Liver (tissue), 9 donors: ENCODE results near the gene LIPC. TPM values are rescaled to one million over a fixed set of nuclear protein-coding genes. Genes with fewer than 3 reads are reported as not detected.

Source experiments
- DNase-seq: peaks from one replicate; pipeline ENCODE4 v3.0.0-alpha.2; 2017; ENCODE audit warnings: low spot score
- H3K27ac ChIP-seq, 2 donors: one replicate each; pipeline ENCODE4 v1.7.0; 2013; ENCODE audit warnings: inconsistent platforms in 2 of 2, low read length in 2 of 2, control low read depth in 1 of 2, low read depth in 1 of 2, mild to moderate bottlenecking in 1 of 2
- H3K27me3 ChIP-seq, 4 donors: one replicate each; pipeline versions ENCODE4 v1.6.1 to v1.7.0; 2013; ENCODE audit warnings: low read length in 3 of 4, inconsistent platforms in 1 of 4, mild to moderate bottlenecking in 1 of 4, moderate library complexity in 1 of 4; ENCODE audit not compliant: control insufficient read depth in 4 of 4, insufficient read depth in 4 of 4
- H3K36me3 ChIP-seq, 4 donors: one replicate each; pipeline versions ENCODE4 v1.6.1 to v1.7.0; 2013; ENCODE audit warnings: low read length in 3 of 4, mild to moderate bottlenecking in 3 of 4, low read depth in 1 of 4, moderate library complexity in 1 of 4; ENCODE audit not compliant: control insufficient read depth in 4 of 4, insufficient read depth in 3 of 4
- H3K4me1 ChIP-seq, 4 donors: one replicate each; pipeline versions ENCODE4 v1.6.1 to v1.7.0; 2013; ENCODE audit warnings: low read length in 3 of 4, mild to moderate bottlenecking in 3 of 4, moderate library complexity in 1 of 4; ENCODE audit not compliant: control insufficient read depth in 4 of 4, insufficient read depth in 4 of 4
- H3K4me3 ChIP-seq, 3 donors: one replicate each; pipeline versions ENCODE4 v1.6.1 to v1.7.0; 2013; ENCODE audit warnings: low read length in 3 of 3, control low read depth in 1 of 3, low read depth in 1 of 3, mild to moderate bottlenecking in 1 of 3
- H3K9ac ChIP-seq, 2 donors: one replicate each; pipeline ENCODE4 v1.7.0; 2013; ENCODE audit warnings: low read length in 2 of 2, mild to moderate bottlenecking in 2 of 2, moderate library complexity in 2 of 2, control low read depth in 1 of 2, low read depth in 1 of 2
- H3K9me3 ChIP-seq, 4 donors: one replicate each; pipeline versions ENCODE4 v1.6.1 to v1.7.0; 2013; ENCODE audit warnings: low read length in 3 of 4; ENCODE audit not compliant: control insufficient read depth in 4 of 4
- ATF3 ChIP-seq: IDR thresholded peaks from 2 replicates; pipeline ENCODE4 v1.6.1; 2016; ENCODE audit warnings: antibody characterized with exemption
- EGR1 ChIP-seq, 2 donors: IDR thresholded peaks; 2 replicates each; pipeline ENCODE4 v1.6.1; 2016 to 2018; ENCODE audit warnings: antibody characterized with exemption in 2 of 2, low read depth in 2 of 2
- FOXA1 ChIP-seq: IDR thresholded peaks from 2 replicates; pipeline ENCODE4 v1.6.1; 2016; ENCODE audit warnings: antibody characterized with exemption
- FOXA2 ChIP-seq: IDR thresholded peaks from 2 replicates; pipeline ENCODE4 v1.6.1; 2016; ENCODE audit warnings: antibody characterized with exemption
- GABPA ChIP-seq, 2 donors: IDR thresholded peaks in 1 of 2; conservative IDR thresholded peaks in 1 of 2; 2 replicates each; pipeline ENCODE4 v1.6.1; 2016; ENCODE audit warnings: antibody characterized with exemption in 2 of 2, mild to moderate bottlenecking in 1 of 2, moderate library complexity in 1 of 2
- HNF4A ChIP-seq, 2 donors: conservative IDR thresholded peaks; 2 replicates each; pipeline ENCODE4 v1.6.1; 2016; ENCODE audit warnings: antibody characterized with exemption in 2 of 2, mild to moderate bottlenecking in 2 of 2
- HNF4G ChIP-seq: IDR thresholded peaks from 2 replicates; pipeline ENCODE4 v1.6.1; 2016; ENCODE audit warnings: antibody characterized with exemption
- JUND ChIP-seq, 2 donors: IDR thresholded peaks; 2 replicates each; pipeline ENCODE4 v1.6.1; 2016; ENCODE audit warnings: antibody characterized with exemption in 2 of 2
- NR2F2 ChIP-seq: IDR thresholded peaks from 2 replicates; pipeline ENCODE4 v1.6.1; 2016; ENCODE audit warnings: antibody characterized with exemption
- RAD21 ChIP-seq, 2 donors: IDR thresholded peaks; 2 replicates each; pipeline ENCODE4 v1.6.1; 2016; ENCODE audit warnings: antibody characterized with exemption in 2 of 2, mild to moderate bottlenecking in 2 of 2
- REST ChIP-seq: IDR thresholded peaks from 2 replicates; pipeline ENCODE4 v1.6.1; 2016; ENCODE audit warnings: antibody characterized with exemption, mild to moderate bottlenecking
- RXRA ChIP-seq, 2 donors: IDR thresholded peaks; 2 replicates each; pipeline ENCODE4 v1.6.1; 2017 to 2018; ENCODE audit warnings: antibody characterized with exemption in 2 of 2, mild to moderate bottlenecking in 1 of 2
- SP1 ChIP-seq: IDR thresholded peaks from 2 replicates; pipeline ENCODE4 v1.6.1; 2018; ENCODE audit warnings: antibody characterized with exemption, mild to moderate bottlenecking
- TAF1 ChIP-seq: conservative IDR thresholded peaks from 2 replicates; pipeline ENCODE4 v1.6.1; 2016; ENCODE audit warnings: antibody characterized with exemption, mild to moderate bottlenecking
- YY1 ChIP-seq: IDR thresholded peaks from 2 replicates; pipeline ENCODE4 v1.6.1; 2016; ENCODE audit warnings: antibody characterized with exemption, mild to moderate bottlenecking
- ZBTB33 ChIP-seq: IDR thresholded peaks from 2 replicates; pipeline ENCODE4 v1.6.1; 2016; ENCODE audit warnings: antibody characterized with exemption
- WGBS: extraction: QIAGEN DNeasy Blood & Tissue Kit; methylation state at CpG from one replicate; pipeline ENCODE4 v1.1.7; 2013; 5-methylcytosine and 5-hydroxymethylcytosine counted together
- polyA plus RNA-seq, 2 donors: library from polyadenylated mRNA; stranded (reverse) in 1 of 2; unstranded in 1 of 2; fragments of 200-250 nt in 1 of 2; fragments of >200 nt in 1 of 2; fragmentation: Nextera tagmentation in 1 of 2; extraction: Ambion mirVana in 1 of 2; gene quantifications; one replicate each; pipeline versions ENCODE4 v1.2.1 to v1.2.3, GENCODE V29; 2013 to 2015
- total RNA-seq, 2 donors: library from RNA; depleted of rRNA; stranded (reverse); fragments of >200 nt; gene quantifications; one replicate each; pipeline ENCODE4 v1.2.3, GENCODE V29; 2014
- TF ChIP-seq, protein P1 (sequence below): IDR thresholded peaks from 2 replicates; pipeline ENCODE4 v1.6.1; 2016; ENCODE audit warnings: antibody characterized with exemption
- TF ChIP-seq, protein P2 (sequence below): fragments of 150-350 bp; IDR thresholded peaks from 2 replicates; pipeline ENCODE4 v1.5.1; 2017; ENCODE audit warnings: improper control_type of control experiment, low read depth, low read length; ENCODE audit not compliant: missing input control
- donor health status: healthy.
- donor health status: healthy.
- donor health status: healthy.
- donor health status: healthy.
- donor health status: healthy.

Gene LIPC
- total and polyA plus RNA-seq, 4 donors, result 60.1 to 268 (median 131) TPM

GRCh38 chr15:58537033-58537432 is 105.2 kb downstream of the LIPC start:
- 98% methylated on average over 9 of the region's 9 CpGs for WGBS
- Histone ChIP-seq H3K4me3 (no peak overlapping the region), H3K9ac (no peak overlapping the region), H3K27me3 (no peaks in the 10 kb centered on the region), H3K36me3 (peaks cover 3 to 15% (median 10%) of the 10 kb centered on the region in 4 donors), H3K4me1 (no peaks in the 10 kb centered on the region), H3K27ac (no peak overlapping the region), H3K9me3 (no peaks in the 10 kb centered on the region)
- DNase-seq, result no peak
- TF ChIP-seq EGR1 (IDR thresholded peaks at IDR 0.05; ENCODE audit: low read depth in 2 of 2), result no peak
- no peak for TF ChIP-seq SP1
- no peak for TF ChIP-seq ATF3
- no peak for TF ChIP-seq YY1
- TF ChIP-seq, protein P1, sequence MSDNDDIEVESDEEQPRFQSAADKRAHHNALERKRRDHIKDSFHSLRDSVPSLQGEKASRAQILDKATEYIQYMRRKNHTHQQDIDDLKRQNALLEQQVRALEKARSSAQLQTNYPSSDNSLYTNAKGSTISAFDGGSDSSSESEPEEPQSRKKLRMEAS, result no peak
- TF ChIP-seq RXRA (IDR thresholded peaks at IDR 0.05), result no peak
- TF ChIP-seq NR2F2, result no peak
- no peak for TF ChIP-seq HNF4A (conservative IDR thresholded peaks at IDR 0.05)
- TF ChIP-seq FOXA1, result no peak
- no peak for TF ChIP-seq RAD21 (IDR thresholded peaks at IDR 0.05)
- TF ChIP-seq FOXA2, result no peak
- TF ChIP-seq GABPA (IDR thresholded peaks at IDR 0.05 in 1 of 2, conservative IDR thresholded peaks at IDR 0.05 in 1 of 2), result no peak
- TF ChIP-seq, protein P2, sequence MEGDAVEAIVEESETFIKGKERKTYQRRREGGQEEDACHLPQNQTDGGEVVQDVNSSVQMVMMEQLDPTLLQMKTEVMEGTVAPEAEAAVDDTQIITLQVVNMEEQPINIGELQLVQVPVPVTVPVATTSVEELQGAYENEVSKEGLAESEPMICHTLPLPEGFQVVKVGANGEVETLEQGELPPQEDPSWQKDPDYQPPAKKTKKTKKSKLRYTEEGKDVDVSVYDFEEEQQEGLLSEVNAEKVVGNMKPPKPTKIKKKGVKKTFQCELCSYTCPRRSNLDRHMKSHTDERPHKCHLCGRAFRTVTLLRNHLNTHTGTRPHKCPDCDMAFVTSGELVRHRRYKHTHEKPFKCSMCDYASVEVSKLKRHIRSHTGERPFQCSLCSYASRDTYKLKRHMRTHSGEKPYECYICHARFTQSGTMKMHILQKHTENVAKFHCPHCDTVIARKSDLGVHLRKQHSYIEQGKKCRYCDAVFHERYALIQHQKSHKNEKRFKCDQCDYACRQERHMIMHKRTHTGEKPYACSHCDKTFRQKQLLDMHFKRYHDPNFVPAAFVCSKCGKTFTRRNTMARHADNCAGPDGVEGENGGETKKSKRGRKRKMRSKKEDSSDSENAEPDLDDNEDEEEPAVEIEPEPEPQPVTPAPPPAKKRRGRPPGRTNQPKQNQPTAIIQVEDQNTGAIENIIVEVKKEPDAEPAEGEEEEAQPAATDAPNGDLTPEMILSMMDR, result no peak
- TF ChIP-seq JUND (IDR thresholded peaks at IDR 0.05), result no peak
- TF ChIP-seq REST, result no peak
- TF ChIP-seq ZBTB33, result no peak
- no peak for TF ChIP-seq HNF4G
- TF ChIP-seq TAF1, result no peak
